ENCODE data around the gene ABTB2. TPM values are rescaled to one million over a fixed set of nuclear protein-coding genes. Genes with fewer than 3 reads are reported as not detected.

ABTB2 gene
- total RNA-seq, 6 experiments from 2014 or later: 6.0 to 14.9 (median 10.0) TPM

DNA sequence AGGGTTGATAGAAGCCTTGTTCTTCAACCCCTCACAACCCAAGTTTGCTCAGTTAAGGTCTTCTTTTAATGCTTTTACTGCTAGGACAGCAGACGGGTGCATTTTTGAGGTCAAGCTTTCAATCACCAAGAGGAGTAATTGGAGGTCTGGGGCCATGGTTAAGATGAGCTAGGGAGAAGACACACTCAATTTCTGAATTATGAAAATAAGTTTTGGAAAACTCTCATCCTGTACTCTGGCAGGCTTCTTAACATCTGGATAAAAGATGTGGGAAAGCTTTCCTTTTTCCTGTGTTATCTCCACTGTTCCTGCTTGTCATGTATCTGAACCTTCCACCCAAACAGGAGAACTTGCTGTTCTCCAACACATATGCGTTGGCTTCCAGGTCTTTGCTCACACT is 9.7 kb downstream of the ABTB2 start:
- no peaks in the 10 kb centered on the region for H3K27me3 ChIP-seq
- WGBS (ENCODE audit: insufficient coverage, low coverage, low lambda C conversion rate, missing lambda C conversion rate): 67% methylated on average over 2 of the region's 2 CpGs
- no peak overlapping the region for H3K4me3 ChIP-seq
- ATAC-seq (no peak), DNase-seq (no peak)
- H3K36me3 ChIP-seq: no peaks in the 10 kb centered on the region
- H3K27ac ChIP-seq: no peak overlapping the region
- intact Hi-C loops (cut with DNase I): loop anchor here in 1 of 2 donors (5.0 kb wide), 1 partner anchor 171 kb away; no protein-coding TSS in a partner anchor
- TF ChIP-seq, protein P1, sequence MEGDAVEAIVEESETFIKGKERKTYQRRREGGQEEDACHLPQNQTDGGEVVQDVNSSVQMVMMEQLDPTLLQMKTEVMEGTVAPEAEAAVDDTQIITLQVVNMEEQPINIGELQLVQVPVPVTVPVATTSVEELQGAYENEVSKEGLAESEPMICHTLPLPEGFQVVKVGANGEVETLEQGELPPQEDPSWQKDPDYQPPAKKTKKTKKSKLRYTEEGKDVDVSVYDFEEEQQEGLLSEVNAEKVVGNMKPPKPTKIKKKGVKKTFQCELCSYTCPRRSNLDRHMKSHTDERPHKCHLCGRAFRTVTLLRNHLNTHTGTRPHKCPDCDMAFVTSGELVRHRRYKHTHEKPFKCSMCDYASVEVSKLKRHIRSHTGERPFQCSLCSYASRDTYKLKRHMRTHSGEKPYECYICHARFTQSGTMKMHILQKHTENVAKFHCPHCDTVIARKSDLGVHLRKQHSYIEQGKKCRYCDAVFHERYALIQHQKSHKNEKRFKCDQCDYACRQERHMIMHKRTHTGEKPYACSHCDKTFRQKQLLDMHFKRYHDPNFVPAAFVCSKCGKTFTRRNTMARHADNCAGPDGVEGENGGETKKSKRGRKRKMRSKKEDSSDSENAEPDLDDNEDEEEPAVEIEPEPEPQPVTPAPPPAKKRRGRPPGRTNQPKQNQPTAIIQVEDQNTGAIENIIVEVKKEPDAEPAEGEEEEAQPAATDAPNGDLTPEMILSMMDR (IDR thresholded peaks at IDR 0.05): no peak
- TF ChIP-seq POLR2A (IDR thresholded peaks at IDR 0.05): no peak
- H3K4me1 ChIP-seq: peaks cover 0 to 74% (median 22%) of the 10 kb centered on the region in 4 donors
- H3K9me3 ChIP-seq: no peaks in the 10 kb centered on the region

DNA sequence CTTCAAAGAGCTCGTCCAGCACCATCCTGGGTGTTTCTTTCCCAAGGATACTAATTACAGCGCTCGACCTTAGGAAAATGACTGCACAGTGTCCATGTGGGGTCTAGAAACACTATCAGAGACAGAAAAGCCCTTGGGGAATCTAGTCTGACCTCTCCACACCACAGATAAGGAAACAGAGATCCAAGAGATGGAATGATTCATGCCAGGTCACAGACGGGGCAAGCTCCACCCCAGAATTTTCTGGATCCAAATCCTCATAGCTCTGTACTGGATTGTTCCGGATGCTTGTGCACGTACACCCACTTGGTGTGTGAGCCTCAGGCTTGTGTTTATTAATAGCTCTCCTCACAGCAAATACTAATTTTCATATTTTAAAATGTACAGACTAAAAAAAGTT is 11.3 kb downstream of the ABTB2 start:
- Histone ChIP-seq H3K4me3 (no peak overlapping the region), H3K36me3 (no peaks in the 10 kb centered on the region), H3K4me1 (peaks cover 0 to 86% (median 25%) of the 10 kb centered on the region in 4 donors), H3K27me3 (no peaks in the 10 kb centered on the region), H3K27ac (peak overlapping the region; percentile 53 to 71 (median 60)), H3K9me3 (no peaks in the 10 kb centered on the region)
- ATAC-seq (peak; percentile 34 to 74 (median 54)), DNase-seq (no peak)
- WGBS (ENCODE audit: insufficient coverage, low coverage, low lambda C conversion rate, missing lambda C conversion rate): 52% methylated on average over 5 of the region's 6 CpGs
- no peak for TF ChIP-seq POLR2A (IDR thresholded peaks at IDR 0.05)
- TF ChIP-seq, protein P1 (IDR thresholded peaks at IDR 0.05): no peak
- intact Hi-C loops (cut with DNase I): loop anchor here in 1 of 2 donors (5.0 kb wide), 1 partner anchor 169 kb away; no protein-coding TSS in a partner anchor

DNA sequence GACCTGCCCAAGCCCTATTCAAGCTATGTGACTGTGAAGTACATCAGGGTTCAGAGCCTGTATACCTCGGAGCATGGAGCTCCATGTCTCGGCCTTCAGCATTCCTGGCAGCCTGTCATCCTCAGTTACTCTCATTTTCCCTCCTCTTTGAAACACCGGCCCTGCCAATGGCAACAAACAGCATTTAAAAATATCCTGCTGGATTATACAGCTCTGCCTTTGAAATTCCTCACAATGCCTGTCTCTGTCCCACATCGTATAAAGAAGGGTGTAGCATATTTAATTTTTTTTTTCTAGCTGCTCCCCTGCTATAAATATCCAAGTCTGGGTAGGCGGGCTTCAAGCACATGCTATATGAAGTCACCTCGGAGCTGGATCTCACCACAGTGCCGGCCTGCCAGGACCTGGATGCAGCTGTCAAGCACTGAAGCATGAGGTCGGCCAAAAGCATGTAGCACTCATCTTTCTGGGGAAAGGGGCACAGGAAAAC is 11.8 kb downstream of the ABTB2 start:
- Histone ChIP-seq H3K4me1 (peaks cover 0 to 91% (median 27%) of the 10 kb centered on the region in 4 donors), H3K27ac (peak overlapping the region; percentile 53 to 71 (median 60)), H3K36me3 (no peaks in the 10 kb centered on the region), H3K4me3 (no peak overlapping the region), H3K27me3 (no peaks in the 10 kb centered on the region), H3K9me3 (no peaks in the 10 kb centered on the region)
- ATAC-seq: peak; percentile 4 to 25 (median 10)
- WGBS (ENCODE audit: insufficient coverage, low coverage, low lambda C conversion rate, missing lambda C conversion rate): 37% methylated on average over 4 of the region's 8 CpGs
- intact Hi-C loops (cut with DNase I): loop anchor here in 1 of 2 donors (5.0 kb wide), 1 partner anchor 169 kb away; no protein-coding TSS in a partner anchor
- DNase-seq: no peak
- no peak for TF ChIP-seq POLR2A (IDR thresholded peaks at IDR 0.05)
- TF ChIP-seq, protein P1 (IDR thresholded peaks at IDR 0.05): no peak

DNA sequence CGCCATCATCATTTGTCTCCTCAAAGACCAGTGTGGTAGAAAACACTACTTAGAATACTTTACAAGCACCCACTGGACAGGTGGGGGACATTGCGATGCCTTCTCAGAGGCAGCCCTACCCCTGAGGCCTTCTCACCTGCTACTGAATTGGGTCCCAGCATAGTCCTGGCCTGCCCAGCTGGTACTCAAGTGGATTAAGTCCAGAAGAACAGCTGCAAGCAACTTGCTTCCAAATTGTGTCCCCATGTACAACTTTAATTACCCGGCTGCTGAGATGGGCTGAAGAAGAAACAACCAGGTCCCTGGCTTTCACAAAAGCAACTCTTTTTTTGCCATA is 12.3 kb downstream of the ABTB2 start:
- peak overlapping the region; percentile 53 to 71 (median 60) for H3K27ac ChIP-seq
- peaks cover 0 to 92% (median 30%) of the 10 kb centered on the region in 4 donors for H3K4me1 ChIP-seq
- H3K27me3 ChIP-seq: no peaks in the 10 kb centered on the region
- no peak for TF ChIP-seq POLR2A (IDR thresholded peaks at IDR 0.05)
- TF ChIP-seq, protein P1 (IDR thresholded peaks at IDR 0.05): no peak
- H3K9me3 ChIP-seq: no peaks in the 10 kb centered on the region
- 44% methylated on average over 2 of the region's 3 CpGs for WGBS (ENCODE audit: insufficient coverage, low coverage, low lambda C conversion rate, missing lambda C conversion rate)
- no peak overlapping the region for H3K4me3 ChIP-seq
- peak in 1 of 4 donors; percentile 38 for ATAC-seq
- H3K36me3 ChIP-seq: no peaks in the 10 kb centered on the region
- DNase-seq: no peak
- intact Hi-C loops (cut with DNase I): loop anchor here in 1 of 2 donors (5.0 kb wide), 1 partner anchor 168 kb away; no protein-coding TSS in a partner anchor

Data from right lobe of liver (tissue), 6 donors.